CD4-positive, alpha-beta T cell treated with Interleukin-4 for 1 hour (primary cell): ENCODE results near the gene JAM2.
"Not testable (repeated sequence)": the region's sequence is repeated elsewhere in the genome, so short reads cannot be mapped to it uniquely, and the experiment has no call there.

Source experiments
- DNase-seq, 2 donors: peaks; one replicate each; pipeline ENCODE4 v3.0.0-alpha.2; 2020 to 2022

The JAM2 gene, protein sequence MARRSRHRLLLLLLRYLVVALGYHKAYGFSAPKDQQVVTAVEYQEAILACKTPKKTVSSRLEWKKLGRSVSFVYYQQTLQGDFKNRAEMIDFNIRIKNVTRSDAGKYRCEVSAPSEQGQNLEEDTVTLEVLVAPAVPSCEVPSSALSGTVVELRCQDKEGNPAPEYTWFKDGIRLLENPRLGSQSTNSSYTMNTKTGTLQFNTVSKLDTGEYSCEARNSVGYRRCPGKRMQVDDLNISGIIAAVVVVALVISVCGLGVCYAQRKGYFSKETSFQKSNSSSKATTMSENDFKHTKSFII

DNA sequence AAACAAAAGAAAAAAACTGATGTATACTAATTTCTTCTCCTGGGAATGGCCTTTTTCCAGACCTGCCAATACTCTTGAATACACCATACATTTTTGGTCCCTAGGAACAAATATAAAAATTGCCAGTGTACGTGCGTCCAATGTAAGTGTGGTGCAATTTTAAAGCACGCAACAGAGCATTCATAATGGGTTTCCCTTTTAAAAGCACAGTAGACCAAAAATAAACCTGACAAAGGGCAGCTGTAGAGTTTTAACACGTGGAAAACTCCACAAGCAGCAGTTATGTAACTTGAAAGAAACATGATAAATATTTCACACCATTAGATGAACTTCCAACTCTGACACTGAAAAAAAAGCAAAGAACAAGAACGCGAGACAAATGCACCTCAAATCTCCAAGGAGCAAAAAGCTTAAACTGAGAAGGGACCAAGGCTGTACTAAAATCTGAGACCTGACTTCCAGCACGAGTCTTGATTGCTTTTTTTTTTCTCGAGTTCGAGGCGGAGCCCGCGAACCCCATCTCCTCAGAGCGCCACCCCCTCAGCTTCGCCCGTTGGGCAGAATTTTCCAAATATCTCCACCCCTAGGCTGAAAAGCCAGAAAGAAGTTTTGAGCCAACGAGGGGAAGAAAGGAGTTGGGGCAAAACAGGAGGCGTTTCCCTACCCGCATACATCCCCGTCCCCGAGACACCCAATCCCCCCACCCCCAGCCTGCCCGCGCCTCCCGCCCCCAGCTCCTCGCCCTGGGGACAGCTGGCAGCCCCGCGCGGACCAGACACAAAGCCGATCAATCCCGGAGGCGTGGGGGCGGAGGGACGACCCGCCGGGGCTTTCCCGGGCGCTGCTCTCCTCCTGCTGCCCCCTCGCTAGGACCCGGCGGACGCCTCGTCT lies at the start of gene JAM2:
Gene JAM2 (plus strand): TSS at position 599 of the 891 bp plus-strand sequence. CDS start 564 bp downstream, outside the sequence.
- DNase-seq = peak; percentile 25 to 34

DNA sequence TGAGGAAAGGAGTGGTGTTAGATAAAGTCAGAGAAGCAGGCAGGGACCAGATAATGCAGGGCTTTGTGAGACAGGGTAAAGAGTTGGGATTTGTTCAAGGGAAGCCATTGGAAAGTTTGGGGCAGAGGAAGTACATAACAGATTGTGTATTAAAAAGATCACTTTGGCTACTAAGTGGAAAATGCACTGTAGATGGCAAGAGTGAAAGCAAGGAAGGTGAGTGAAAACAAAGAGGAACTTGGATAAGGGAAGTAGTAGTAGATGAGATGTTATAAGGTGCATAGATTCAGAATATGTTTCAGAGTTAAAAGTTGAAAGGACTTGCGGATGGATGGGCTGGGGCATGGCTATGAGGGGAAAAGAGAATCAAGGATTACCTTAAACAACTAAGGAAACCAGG lies 49.2 kb upstream of the JAM2 start:
- no peak for DNase-seq

DNA sequence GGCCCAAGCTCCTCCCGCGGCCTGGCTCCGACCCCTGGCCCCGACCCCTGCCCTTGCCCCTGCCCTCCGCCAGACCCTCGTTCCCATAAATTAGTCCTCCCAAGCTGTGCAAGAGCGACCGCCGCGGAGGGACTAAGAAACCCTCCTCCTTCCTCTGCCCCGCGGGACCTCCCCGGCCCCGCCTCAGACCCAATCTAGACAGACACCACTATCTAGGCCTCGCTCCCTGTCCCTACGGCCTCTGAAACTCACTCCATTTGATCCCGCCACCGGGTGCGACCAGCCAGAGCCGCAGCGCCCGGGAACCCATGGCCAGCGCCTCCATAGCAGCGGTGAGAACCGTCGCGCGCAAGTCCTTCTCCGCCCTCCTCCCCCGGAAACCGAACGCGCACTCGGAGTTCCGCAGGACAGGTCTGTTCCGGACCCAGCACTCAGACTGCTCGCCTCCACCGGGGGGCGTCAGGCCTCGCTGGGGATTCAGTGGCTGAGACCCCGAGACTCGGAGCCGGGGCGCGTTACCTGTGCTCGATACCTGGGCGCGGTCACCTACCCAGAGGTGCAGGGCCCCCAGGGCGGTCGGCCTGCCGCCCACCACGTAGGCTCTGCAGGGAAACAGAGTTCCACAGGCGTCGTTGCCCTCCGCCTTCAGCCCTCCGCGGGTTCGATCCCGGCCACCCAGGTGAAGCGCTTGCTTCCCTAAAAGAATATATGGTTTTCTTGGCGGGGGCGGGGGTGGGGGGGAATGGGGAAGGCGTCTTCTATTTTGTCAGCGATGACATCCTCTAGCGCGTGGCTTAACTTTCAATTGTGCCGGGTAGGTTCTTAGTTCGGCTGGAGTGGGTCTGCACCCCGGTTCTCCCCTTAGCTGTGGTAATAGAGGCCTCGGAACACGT lies 31.7 kb upstream of the JAM2 start, which contains the start of gene MRPL39:
Gene MRPL39 (minus strand): TSS at position 331 of the 893 bp plus-strand sequence. CDS start 6 bp downstream, at position 325.
- peak; percentile 88 to 89 for DNase-seq

DNA sequence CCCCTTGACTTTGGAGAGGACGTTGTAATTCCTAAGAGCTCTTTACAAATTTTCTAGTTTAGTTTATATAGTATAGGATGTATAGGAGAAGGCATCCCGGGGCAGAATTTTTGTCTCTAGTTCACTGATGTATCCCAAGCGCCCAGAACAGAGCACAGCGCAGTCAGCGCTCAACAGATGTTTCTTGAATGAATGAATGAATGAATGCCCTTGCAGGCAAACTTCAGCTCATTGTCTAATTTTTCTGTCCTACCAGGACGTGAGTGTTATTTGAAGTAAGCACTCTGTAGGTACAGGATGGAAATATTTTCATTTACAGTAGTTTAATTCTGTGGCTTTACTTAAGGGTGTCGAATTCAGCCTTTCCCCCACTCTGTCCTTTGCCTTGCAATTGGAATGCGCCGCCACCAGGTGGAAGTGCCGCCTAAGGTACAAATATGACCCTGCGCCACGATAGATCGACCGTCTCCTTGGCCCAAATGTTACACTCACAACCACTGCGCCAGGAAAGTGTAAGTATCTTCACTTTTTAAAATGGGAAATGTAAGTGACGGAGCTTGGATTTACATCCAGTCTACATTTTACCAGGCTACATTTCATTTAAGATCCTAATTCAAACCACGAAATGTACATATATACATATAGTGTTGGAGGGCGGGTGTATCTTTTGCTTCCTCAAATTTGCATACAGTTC lies 30.9 kb upstream of the JAM2 start:
- DNase-seq = peak; percentile 83 to 85

DNA sequence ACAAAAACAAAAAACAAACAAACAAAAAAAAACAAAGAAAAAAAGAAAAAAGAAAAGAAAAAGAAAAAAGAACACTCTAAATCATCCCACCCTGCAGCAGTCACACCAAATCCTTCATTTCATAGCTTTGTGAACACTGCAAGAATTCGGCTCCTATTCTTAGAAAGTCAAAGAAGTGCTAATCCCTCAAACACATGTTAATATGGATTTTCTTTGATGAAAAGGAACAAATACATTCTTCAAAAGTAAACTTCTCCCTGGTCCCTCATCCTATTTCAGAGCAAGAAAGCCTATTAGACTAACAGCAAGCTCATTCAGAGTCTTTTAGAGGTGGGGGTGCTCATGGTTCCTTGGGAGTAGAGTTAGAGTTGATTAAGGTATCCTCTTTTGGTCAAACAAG lies 24.6 kb upstream of the JAM2 start:
- no peak for DNase-seq

DNA sequence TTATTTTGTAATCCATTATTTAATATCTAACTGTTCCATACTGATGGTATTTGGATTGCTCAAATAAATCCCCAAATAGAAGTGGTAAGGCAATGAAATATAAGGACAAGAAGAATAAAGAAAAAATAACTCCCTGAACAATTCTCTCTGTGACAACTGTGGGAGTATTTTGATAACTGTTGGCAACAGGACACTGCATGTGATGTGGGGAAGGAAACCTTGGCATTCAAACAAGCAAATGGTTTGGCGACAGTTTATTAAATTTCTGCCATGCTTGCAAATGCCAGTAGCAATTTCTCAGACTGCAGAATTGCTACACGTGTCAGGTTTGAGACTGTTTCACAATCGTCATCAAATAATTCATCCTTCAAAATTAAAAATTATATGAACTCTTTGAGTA lies 23.2 kb upstream of the JAM2 start:
- DNase-seq = no peak

DNA sequence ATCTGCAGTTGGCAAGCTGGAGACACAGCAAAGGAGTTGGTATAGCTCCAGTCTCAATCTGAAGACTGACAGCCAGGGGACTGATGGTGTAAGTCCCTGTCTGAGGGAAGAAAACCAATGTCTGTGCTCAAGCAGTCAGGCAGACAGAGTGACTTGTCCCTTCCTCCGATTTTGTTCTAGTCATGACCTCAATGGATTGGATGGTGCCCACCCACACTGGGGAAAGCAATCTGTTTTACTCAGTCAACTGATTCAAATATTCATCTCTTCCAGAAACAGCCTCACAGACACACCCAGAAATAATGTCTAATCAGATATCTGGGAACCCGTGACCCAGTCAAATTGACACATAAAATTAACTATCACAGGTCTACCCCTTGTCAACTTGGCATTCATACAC lies 19.9 kb upstream of the JAM2 start:
- DNase-seq = no peak

DNA sequence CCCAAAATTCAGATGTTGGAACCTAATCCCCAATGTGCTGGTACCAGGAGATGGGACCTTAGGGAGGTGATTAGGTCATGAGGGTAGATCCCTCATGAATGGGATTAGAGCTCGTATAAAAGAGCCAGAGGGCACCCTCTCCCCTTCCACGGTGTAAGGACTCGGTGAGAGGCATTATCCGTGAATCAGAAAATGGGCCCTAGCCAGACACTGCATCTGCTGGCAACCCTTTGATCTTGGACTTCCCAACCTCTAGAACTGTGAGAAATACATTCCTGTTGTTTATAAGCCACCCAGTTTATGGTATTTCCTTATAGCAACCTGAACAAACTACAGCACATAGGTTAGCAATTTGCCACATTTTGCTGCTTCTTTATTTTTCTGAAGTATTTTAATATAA lies 14.5 kb upstream of the JAM2 start:
- DNase-seq = no peak

DNA sequence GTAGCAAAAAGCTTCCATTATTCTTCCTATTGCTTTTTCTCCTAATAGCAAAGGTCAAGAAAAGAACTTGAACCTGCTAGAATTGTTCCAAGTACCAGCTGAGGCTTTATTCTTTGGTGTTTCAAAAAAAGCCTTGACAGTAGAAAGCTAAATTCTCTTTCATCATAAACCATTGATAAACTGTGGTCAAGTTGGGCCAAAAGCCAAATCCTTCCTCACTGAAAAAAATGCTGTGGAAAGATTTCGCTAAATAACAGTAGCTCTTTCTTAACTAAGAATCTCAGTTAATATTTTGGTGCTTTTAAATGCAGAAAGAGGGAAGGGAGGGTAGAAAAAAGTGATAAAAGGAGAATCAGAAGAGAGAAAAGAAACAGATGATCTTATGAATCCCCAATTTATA lies 14.0 kb upstream of the JAM2 start:
- DNase-seq = no peak

DNA sequence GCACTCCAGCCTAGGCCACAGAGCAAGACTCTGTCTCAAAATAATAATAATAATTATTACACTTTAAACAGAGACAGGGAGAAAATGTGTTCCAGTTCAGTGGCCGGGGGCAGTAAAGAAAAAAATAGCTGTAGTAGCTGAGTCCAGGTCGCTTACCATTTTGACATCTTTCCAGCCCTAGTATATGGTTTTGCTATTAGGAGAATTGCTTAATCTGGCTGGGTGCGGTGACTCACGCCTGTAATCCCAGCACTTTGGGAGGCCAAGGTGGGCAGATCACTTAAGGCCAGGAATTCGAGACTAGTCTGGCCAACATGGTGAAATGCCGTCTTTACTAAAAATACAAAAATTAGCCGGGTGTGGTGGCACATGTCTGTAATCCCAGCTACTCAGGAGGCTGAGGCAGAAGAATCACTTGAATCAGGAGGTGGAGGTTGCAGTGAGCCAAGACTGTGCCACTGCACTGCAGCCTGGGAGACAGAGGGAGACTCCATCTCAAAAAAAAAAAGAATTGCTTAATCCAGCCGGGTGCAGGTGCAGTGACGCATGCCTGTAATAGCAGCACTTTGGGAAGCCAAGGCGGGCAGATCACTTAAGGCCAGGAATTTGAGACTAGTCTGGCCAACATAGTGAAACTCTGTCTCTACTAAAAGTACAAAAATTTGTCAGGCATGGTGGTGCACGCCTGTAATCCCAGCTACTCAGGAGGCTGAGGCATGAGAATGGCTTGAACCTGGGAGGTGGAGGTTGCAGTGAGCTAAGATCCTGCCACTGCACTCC lies 13.1 kb upstream of the JAM2 start:
- DNase-seq = not testable (repeated sequence)

DNA sequence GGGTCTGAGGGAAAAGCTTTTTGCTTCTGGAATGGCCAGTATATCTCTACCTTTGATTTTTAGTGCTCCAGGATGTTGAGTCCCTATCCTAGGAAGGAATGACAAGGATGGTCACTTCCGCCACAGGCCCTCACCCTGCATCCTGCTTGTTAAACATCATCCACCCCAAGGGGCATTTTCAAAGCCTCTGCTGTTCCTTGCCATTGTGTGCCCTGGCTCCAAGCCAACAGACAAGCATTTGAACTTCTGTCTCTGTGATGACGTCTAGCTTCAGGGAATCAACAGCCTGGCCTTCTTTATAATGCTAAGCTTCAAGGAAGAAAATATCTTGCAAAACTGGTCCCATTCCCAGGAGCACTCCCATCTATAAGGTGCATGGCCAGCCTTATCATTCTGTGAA lies 12.3 kb upstream of the JAM2 start:
- DNase-seq = no peak

DNA sequence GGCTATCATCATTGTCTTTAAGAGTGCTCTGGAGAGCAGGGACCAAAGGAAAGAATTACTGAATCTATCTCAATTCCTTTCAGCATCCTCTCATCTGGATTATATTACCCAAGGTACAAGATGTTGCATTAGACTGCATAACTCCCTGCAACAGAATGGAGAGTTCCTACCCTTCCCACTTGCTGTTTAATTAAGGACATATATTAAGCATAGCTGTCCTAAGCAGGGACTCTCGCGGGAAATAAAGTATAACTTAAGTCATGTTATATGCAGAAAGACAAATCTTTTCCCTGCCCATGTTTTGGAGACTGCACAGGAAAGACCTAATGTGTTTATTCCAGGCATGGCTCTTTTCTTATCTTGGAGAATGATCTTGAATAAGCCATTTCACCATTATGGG lies 6.8 kb upstream of the JAM2 start:
- no peak for DNase-seq

DNA sequence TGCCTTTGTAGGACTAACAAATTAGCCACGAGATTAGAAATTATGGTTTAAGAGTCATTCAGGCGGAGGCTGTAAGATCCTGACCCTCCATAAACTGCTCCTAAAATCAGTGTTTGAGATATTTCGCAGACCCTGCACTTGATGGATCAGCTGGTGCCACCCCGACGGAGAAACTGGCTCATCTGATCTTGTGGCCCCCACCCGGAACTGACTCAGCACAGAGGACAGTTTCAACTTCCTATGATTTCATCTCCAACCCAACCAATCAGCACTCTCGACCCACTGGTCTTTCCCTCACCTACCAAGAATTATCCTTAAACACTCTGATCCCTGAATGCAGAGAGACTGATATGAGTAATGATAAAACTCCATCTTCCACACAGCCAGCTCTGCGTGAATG lies 3.7 kb upstream of the JAM2 start:
- DNase-seq = no peak

DNA sequence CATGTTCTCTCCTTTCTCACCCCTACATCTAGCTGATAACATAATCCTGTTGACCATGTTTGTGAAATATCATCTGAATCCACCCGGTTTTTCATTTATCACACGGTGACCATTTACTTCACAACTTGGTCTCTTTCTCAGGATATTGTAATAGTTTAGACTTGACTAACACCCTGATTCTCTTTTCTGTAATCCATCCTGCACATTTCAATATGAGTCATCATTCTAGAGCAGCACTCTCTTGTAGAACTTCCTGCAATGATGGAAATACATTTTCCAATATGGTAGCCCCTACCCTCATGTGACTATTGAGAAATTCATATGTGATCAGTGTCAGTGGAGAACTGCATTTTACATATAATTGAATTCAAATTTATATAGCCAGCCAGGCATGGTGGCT lies 2.3 kb upstream of the JAM2 start:
- no peak for DNase-seq

DNA sequence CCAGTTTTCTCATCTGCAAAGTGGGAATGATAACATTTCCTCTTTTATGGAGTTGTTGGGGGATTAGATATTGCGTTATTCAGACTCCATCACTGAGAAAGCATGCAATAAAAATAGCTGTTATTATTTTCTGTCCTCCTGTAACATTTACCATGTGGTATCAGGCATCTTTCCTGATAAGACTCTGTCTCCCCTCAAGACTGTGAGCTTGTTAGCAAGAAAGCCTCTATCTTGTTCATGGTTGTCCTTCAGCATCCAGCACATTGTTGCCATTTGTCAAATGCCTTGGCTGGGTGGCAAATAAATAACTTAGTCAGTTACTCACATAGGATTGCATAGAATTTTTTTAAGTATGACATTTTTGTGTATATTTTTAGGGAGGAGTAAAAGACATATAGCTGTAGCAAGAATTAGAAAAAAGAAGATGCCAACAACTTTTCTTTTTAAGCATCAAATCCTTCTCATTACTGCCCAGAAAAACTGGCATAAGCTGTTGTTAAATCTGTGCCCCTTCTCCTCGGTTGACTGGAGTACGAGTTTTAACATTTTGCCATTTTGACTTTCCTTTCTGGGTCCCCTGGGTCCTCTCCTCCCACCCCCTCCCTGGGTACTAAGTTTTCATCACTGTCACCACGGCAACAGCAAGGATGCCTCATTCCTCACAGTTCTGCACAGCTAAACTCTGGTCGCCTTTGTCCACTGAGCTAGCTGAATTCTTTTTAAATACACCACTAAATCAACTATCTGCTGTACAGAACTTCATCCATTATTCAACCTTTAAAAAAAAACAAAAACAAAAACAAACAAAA lies 1.0 kb upstream of the JAM2 start:
- peak in 1 of 2 donors; percentile 31 for DNase-seq

DNA sequence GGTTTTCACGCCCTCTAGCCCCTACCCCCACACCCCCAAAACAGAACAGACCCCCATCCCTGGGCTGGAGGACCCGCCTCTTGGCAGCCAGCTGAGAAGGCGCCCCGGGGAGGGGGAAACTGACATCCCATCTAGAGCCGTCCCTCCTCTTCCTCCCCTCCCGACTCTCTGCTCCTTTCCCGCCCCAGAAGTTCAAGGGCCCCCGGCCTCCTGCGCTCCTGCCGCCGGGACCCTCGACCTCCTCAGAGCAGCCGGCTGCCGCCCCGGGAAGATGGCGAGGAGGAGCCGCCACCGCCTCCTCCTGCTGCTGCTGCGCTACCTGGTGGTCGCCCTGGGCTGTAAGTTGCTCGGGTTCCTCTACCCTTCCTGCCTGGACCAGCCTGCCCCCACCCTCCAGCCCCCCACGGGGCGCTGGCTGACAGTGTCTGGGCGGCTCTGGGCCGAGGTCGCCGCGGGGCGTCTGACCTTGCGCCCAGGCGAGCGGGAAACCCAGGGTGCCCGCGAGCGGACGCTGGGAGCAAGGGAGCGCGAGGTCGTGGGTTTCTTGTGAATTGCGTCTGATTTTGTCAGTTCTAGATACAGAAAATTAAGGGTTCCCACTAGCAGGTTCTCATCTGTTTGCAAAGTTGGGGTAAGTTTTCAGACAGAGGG lies 618 bp downstream of the JAM2 start:
- DNase-seq = peak; percentile 42 to 55

DNA sequence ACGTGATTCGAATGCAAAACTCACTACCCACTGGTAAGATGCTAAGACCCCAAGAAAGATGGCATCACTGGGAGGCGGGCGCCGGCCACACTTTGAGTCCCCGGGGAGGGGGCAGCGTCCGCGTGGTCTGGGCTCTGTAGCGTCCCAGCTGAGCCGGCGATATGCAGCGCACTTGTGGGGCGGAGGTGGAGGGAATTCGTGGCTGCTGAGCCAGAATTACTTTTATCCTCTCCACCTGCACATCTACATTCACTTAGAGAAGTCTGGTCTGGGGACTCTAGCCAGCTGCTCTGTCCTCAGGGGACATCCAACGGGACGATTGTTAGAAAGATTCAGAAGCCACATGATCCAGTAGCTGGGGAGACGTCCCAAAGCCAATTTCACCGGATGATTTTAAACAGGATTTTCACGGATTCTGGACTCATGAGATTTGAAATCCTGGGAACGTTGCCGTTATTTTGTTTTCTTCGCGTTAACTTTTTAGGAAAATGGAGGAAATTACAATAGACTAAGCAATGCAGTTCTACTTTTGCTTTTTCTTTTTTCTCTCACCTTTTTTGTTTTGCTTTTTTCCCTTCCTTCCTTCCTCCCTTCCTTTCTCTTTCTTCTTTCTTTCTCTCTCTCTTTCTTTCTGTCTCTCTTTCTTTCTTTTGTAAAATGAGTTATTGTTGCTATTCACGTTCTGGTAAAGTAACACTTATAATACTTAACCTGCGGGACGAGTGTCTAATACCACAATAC lies 1.3 kb downstream of the JAM2 start:
- no peak for DNase-seq

DNA sequence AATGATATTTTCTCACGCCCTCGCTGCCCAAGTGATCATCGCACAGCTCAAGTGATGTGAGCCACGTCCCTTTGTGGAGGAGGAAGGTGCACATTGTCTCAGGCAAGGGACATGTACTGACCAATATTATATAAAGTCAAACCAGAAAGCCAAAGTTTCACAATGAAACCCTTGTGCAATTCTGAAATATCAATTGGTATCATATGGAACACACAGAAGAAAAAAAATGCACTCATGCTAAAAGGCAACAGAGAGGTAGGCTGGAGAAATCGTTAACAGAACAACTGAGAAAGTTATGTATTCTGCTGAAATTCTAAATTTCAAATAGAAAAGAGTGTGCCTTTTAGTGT lies 1.9 kb downstream of the JAM2 start:
- DNase-seq = no peak

DNA sequence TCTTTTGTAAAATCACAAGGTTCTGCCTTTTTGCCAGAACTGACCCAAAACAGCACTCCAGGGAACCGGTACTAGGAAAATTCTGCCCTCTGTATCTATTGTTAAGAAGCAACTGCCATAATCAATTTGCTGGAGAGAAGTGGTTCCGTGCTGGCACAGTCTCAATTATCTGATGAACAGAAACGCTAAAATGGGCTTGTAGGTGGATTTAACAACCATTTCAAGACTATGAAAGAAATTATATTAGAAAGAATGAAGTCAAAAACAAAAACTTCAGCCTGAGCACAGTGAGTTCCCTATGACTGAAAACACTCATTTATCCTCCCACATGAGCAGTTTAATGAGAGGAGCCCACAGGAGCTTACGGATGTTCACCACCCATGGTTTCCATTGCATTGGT lies 4.4 kb downstream of the JAM2 start:
- DNase-seq = no peak

DNA sequence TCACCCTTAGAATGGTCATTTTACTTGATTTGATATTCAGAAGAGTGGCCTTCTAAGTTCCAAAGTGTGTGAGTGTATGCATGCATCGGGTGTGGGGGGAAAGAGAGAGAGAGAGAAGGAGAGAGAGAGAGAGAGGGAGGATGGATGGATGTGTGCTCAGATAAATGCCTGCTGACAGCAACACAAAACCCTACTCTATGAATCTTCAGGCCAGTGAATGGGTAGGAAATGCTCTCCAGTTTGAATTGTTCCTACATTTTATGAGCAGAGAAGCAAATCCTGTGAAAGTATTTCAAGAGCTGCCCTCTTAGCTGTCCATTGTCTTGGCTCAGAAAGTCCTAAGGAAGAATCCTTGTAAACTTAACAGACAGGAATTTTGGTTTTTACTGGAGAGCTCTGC lies 7.4 kb downstream of the JAM2 start:
- DNase-seq = no peak
